ENCODE data around the gene MTRR.
"Not testable (repeated sequence)": the region's sequence is repeated elsewhere in the genome, so short reads cannot be mapped to it uniquely, and the experiment has no call there.

The MTRR gene

GRCh38 chr5:7907612-7908011 is 38.7 kb downstream of the MTRR start:
- Histone ChIP-seq H3K27ac (replicated peaks) (no peak overlapping the region), H3K4me3 (replicated peaks; ENCODE audit: insufficient read depth, low read length) (no peak overlapping the region), H3K27me3 (ENCODE audit: insufficient read depth, poor library complexity, severe bottlenecking) (no peaks in the 10 kb centered on the region)
- TF ChIP-seq GABPA (IDR thresholded peaks at IDR 0.05; ENCODE audit: low read depth) (no peak), CTCF (IDR thresholded peaks at IDR 0.05; ENCODE audit: insufficient read depth, low read length) (no peak), SPI1 (IDR thresholded peaks at IDR 0.05; ENCODE audit: borderline replicate concordance, low read depth) (no peak), POLR2AphosphoS5 (IDR thresholded peaks at IDR 0.05; ENCODE audit: low read depth) (no peak), REST (IDR thresholded peaks at IDR 0.05; ENCODE audit: insufficient replicate concordance, low read depth) (no peak)
- DNase-seq (ENCODE audit: low read depth in 1 of 2, low spot score in 1 of 2), result no peak

GRCh38 chr5:7908317-7908716 is 39.4 kb downstream of the MTRR start:
- TF ChIP-seq REST (IDR thresholded peaks at IDR 0.05; ENCODE audit: insufficient replicate concordance, low read depth), result no peak
- TF ChIP-seq POLR2AphosphoS5 (IDR thresholded peaks at IDR 0.05; ENCODE audit: low read depth), result no peak
- Histone ChIP-seq H3K27ac (replicated peaks) (no peak overlapping the region), H3K4me3 (replicated peaks; ENCODE audit: insufficient read depth, low read length) (no peak overlapping the region), H3K27me3 (ENCODE audit: insufficient read depth, poor library complexity, severe bottlenecking) (no peaks in the 10 kb centered on the region)
- no peak for DNase-seq (ENCODE audit: low read depth in 1 of 2, low spot score in 1 of 2)

GRCh38 chr5:7910738-7911428 is 41.9 kb downstream of the MTRR start:
- no peak for TF ChIP-seq POLR2AphosphoS5 (IDR thresholded peaks at IDR 0.05; ENCODE audit: low read depth)
- TF ChIP-seq REST (IDR thresholded peaks at IDR 0.05; ENCODE audit: insufficient replicate concordance, low read depth), result no peak
- no peak for TF ChIP-seq CTCF (IDR thresholded peaks at IDR 0.05; ENCODE audit: insufficient read depth, low read length)
- TF ChIP-seq SPI1 (IDR thresholded peaks at IDR 0.05; ENCODE audit: borderline replicate concordance, low read depth), result no peak
- TF ChIP-seq GABPA (IDR thresholded peaks at IDR 0.05; ENCODE audit: low read depth), result no peak
- Histone ChIP-seq H3K27me3 (ENCODE audit: insufficient read depth, poor library complexity, severe bottlenecking) (no peaks in the 10 kb centered on the region), H3K27ac (replicated peaks) (no peak overlapping the region), H3K4me3 (replicated peaks; ENCODE audit: insufficient read depth, low read length) (no peak overlapping the region)
- DNase-seq (ENCODE audit: low read depth in 1 of 2, low spot score in 1 of 2), result no peak

- H3K4me3 ChIP-seq (replicated peaks; ENCODE audit: insufficient read depth, low read length); H3K27me3 ChIP-seq (ENCODE audit: insufficient read depth, poor library complexity, severe bottlenecking); DNase-seq (ENCODE audit: low read depth in 1 of 2, low spot score in 1 of 2): not testable (repeated sequence)
Observed at GRCh38 chr5:7911429-7911771, 42.5 kb downstream of the MTRR start.

More at GRCh38 chr5:7911429-7911771, 42.5 kb downstream of the MTRR start:
- H3K27ac ChIP-seq (replicated peaks), result not testable (repeated sequence)
